SJCRH30 (cell line): Measurements from ENCODE around the gene ING1. TPM values are rescaled to one million over a fixed set of nuclear protein-coding genes. Genes with fewer than 3 reads are reported as not detected.
"Not testable (repeated sequence)": the region's sequence is repeated elsewhere in the genome, so short reads cannot be mapped to it uniquely, and the experiment has no call there.

Experiments
- DNase-seq, 2 experiments: peaks; one replicate each; pipeline ENCODE4 v3.0.0-alpha.2; 2015 to 2020
- H3K27ac ChIP-seq: fragments of 250-450 bp; sonication (Bioruptor Pico); 2 replicates; pipeline ENCODE4 v1.5.1; 2020; ENCODE audit warnings: mild to moderate bottlenecking, moderate library complexity
- H3K27me3 ChIP-seq: fragments of 250-450 bp; sonication (Bioruptor Pico); 2 replicates; pipeline ENCODE4 v1.5.1; 2020; ENCODE audit warnings: mild to moderate bottlenecking, moderate library complexity
- H3K36me3 ChIP-seq: fragments of 250-450 bp; sonication (Bioruptor Pico); 2 replicates; pipeline ENCODE4 v1.5.1; 2020; ENCODE audit warnings: mild to moderate bottlenecking, moderate library complexity
- H3K4me1 ChIP-seq: fragments of 250-450 bp; sonication (Bioruptor Pico); 2 replicates; pipeline ENCODE4 v1.5.1; 2020; ENCODE audit warnings: mild to moderate bottlenecking, moderate library complexity
- H3K4me3 ChIP-seq: fragments of 250-450 bp; sonication (Bioruptor Pico); 2 replicates; pipeline ENCODE4 v1.5.1; 2020; ENCODE audit warnings: mild to moderate bottlenecking, moderate library complexity
- H3K9me3 ChIP-seq: fragments of 250-450 bp; sonication (Bioruptor Pico); replicated peaks from 2 replicates; pipeline ENCODE4 v1.5.1; 2020; ENCODE audit warnings: mild to moderate bottlenecking, moderate library complexity
- total RNA-seq: library from RNA; depleted of rRNA; stranded (reverse); fragments of >200 nt; shearing (Covaris generic); gene quantifications from 2 replicates; pipeline ENCODE4 v1.2.3, GENCODE V29; 2014

The ING1 gene
- total RNA-seq, 1 experiment from 2014 or later, result 12.2 TPM

- not testable (repeated sequence) for H3K9me3 ChIP-seq, H3K27ac ChIP-seq, H3K27me3 ChIP-seq, H3K4me1 ChIP-seq, DNase-seq, H3K4me3 ChIP-seq
- peaks cover 15% of the 10 kb centered on the region for H3K36me3 ChIP-seq
Observed at GRCh38 chr13:110701061-110701460, 12.4 kb upstream of the ING1 start.

DNA sequence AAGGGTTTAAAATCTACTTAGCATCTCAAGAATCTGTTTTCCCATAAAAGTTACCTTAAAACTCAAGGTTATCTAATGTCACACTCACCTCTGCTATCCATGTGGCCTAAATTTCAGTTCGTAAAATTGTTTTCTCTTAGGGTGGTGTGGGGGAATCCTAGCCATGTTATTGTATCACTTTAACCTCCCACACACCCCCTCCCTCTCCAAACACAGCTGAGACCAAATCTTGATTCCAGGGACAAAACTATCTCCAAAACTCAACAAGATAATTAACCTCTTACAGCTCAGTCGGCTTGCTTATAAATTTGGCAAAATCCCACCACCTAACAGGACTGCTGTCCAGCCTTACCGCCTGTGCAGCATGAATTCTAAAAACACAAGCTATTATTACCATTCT, 11.4 kb upstream of the ING1 start:
- H3K27ac ChIP-seq, result no peak overlapping the region
- DNase-seq, result no peak

DNA sequence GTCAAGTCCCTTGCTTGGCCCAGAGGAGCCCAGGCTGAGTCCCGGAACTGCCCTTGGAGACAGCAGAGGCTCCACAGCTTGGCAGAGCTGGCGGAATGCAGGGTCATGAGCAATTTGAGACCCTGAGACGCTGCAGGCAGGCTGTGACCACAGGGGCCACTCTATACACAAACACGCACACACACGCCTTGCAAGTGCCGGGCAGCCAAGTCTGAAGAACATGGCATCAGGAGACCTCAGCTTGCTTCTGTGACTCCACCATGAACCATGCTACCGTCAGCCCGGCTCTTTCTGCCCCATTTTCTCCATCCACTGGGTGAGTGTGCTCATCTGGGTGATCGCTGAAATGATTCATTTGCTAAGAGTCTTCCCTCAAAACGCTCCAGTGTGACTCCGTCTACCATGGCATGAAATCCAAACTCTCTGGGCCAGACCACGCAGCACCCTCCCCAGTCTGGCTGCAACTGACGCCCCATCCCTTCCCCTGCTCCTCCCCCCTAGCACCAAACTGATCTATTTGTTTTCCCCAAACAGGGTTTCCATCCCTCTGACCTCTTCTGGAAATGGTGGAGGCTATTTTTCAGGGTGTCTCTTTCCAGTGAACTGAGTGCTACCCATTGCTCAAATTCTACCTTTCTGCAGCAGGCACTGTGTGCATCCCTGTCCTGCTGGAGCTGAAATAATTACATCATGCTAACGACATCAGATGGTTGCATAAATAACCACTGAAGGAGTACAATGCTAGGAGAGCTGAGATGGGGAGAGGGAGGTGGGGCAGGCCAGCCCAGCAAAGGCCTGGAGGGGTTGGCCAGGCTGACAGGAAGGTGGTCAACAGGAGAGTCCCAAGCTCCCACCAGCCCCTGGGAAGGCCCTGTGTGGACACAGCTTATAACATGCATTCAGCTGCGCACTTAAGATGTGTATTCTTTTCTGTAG, 10.6 kb upstream of the ING1 start:
- no peaks in the 10 kb centered on the region for H3K4me1 ChIP-seq
- no peaks in the 10 kb centered on the region for H3K9me3 ChIP-seq
- H3K27me3 ChIP-seq, result no peaks in the 10 kb centered on the region
- no peak overlapping the region for H3K27ac ChIP-seq
- H3K36me3 ChIP-seq, result peaks cover 10% of the 10 kb centered on the region
- H3K4me3 ChIP-seq, result no peak overlapping the region
- DNase-seq, result no peak

More for the DNA sequence above, 11.4 kb upstream of the ING1 start:
- Histone ChIP-seq H3K36me3 (peaks cover 15% of the 10 kb centered on the region), H3K27me3 (no peaks in the 10 kb centered on the region), H3K4me1 (no peaks in the 10 kb centered on the region), H3K4me3 (no peak overlapping the region), H3K9me3 (no peaks in the 10 kb centered on the region)

DNA sequence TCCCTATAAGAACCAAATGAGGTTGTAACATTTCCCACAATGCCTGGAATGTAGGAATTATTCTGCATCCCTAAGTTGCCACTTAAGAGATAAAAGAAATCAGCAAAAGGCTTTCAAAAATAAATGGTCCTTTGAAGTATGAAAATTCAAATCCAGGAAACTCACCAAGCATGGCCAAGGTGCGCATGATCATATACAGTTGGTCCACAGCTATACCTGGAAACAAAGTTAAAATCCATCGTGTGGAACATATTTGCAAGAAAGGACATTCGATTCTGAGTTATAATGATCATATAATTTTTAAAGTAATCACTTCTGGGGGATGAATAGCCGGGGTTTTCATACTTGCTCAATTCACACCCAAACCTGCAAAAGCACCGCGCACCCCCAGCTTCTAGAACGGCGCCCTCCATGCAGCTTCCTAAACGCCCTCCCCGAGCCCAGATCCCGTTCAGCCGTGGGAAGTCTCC, 8.1 kb upstream of the ING1 start:
- Histone ChIP-seq H3K9me3 (no peaks in the 10 kb centered on the region), H3K36me3 (0 out of 2 replicates have a peak, but pooled peaks cover 2% of the 10 kb centered on the region), H3K4me3 (peak overlapping the region; percentile 66), H3K4me1 (no peaks in the 10 kb centered on the region), H3K27ac (peak overlapping the region; percentile 31; the same call in 1 of the 2 replicates), H3K27me3 (no peaks in the 10 kb centered on the region)
- no peak for DNase-seq

- Histone ChIP-seq H3K4me1 (no peaks in the 10 kb centered on the region), H3K27ac (peak within 1 kb of the TSS; percentile 31; the same call in 1 of the 2 replicates), H3K27me3 (no peaks in the 10 kb centered on the region), H3K4me3 (peak within 1 kb of the TSS; percentile 66), H3K36me3 (no peaks in the 10 kb centered on the region), H3K9me3 (no peaks in the 10 kb centered on the region)
- DNase-seq, result peak; percentile 94 to 96
Observed at GRCh38 chr13:110705826-110706569, 7.5 kb upstream of the ING1 start, which contains the start of gene CARS2. TSS of gene CARS2 (minus strand) at chr13:110706116. CDS start at chr13:110706093, 23 bp downstream.

- H3K27ac ChIP-seq, result peak overlapping the region; percentile 28; the same call in 1 of the 2 replicates
- no peaks in the 10 kb centered on the region for H3K4me1 ChIP-seq
- H3K27me3 ChIP-seq, result no peaks in the 10 kb centered on the region
- H3K4me3 ChIP-seq, result peak overlapping the region; percentile 66
- no peak for DNase-seq
- H3K36me3 ChIP-seq, result no peaks in the 10 kb centered on the region
- no peaks in the 10 kb centered on the region for H3K9me3 ChIP-seq
Observed at GRCh38 chr13:110706570-110707372, 6.7 kb upstream of the ING1 start.

DNA sequence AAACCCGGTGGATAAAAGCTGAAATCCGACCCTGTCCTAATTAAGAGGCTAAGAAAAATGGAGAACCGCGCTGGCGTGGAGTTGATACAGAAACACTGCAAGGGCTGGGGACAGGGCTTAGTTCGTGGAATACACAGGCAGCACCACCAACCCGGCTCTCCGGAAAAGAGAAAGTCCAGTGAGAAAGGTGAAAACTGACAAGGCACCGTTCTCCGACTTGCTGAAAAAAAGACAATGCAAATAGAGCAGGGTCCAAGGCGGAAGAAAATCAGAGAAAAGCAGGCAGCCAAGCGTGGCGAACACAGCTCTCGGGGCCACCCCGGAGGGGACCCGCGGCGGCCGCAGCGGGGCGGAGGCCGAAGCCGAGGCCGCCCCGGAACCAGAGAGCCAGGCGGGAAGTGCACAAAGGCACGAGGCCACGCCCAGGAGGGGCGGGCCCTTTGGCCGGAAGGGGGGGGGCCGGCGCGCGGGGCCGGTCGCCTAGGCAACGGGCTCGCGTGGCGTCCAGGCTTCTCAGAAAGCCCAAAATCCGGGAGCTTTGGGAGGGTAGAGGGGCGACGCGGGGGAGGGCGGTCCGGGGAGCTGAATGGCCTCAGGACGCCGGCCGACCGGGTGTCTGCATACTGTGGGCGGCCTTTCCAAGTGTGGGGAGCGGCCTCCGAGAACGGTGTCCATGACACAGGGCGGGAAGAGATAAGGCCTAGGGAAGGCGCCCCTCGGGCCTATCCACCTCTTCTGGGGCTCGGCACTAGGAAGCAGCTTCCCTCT, 1.2 kb upstream of the ING1 start:
- Histone ChIP-seq H3K27ac (peak overlapping the region; percentile 92), H3K4me1 (no peaks in the 10 kb centered on the region), H3K4me3 (peak overlapping the region; percentile 80), H3K36me3 (no peaks in the 10 kb centered on the region), H3K27me3 (no peaks in the 10 kb centered on the region), H3K9me3 (no peaks in the 10 kb centered on the region)
- DNase-seq, result peak; percentile 85 to 91

- H3K4me3 ChIP-seq, result peak overlapping the region; percentile 80
- peak; percentile 99 for DNase-seq
- H3K9me3 ChIP-seq, result no peaks in the 10 kb centered on the region
- no peaks in the 10 kb centered on the region for H3K27me3 ChIP-seq
- peak overlapping the region; percentile 92 for H3K27ac ChIP-seq
- H3K36me3 ChIP-seq, result no peaks in the 10 kb centered on the region
- no peaks in the 10 kb centered on the region for H3K4me1 ChIP-seq
Observed at GRCh38 chr13:110712849-110713641, 455 bp upstream of the ING1 start.

DNA sequence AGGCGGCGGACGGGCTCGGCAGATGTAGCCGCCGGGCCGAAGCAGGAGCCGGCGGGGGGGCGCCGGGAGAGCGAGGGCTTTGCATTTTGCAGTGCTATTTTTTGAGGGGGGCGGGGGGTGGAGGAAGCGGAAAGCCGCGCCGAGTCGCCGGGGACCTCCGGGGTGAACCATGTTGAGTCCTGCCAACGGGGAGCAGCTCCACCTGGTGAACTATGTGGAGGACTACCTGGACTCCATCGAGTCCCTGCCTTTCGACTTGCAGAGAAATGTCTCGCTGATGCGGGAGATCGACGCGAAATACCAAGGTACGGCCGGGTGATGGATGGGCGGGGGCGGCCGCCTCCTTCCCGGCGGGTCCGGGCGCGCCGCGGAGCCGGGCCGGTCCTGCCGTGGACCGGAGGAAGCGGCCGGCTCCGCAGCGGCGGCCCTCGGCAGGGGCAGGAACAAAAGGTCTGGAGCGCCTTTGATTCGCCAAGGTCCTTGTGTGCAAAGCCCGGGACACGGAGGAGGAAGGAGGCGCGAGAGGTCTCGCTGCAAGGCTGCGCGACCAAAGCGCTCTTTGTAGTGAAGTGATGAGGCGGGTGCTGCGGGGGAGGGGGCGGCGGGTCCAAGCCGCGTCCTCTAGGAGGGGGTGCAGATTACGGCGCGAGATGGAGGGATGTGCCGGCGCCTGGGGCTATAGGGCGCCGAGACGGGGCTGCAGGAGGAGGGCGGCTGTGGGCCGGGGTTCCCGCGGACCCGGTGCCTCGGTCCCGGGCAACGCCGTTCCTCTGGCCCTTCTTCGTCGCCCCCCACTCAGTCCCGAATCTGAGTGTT, 689 bp downstream of the ING1 start:
- no peaks in the 10 kb centered on the region for H3K9me3 ChIP-seq
- H3K27ac ChIP-seq, result peak overlapping the region; percentile 49
- no peaks in the 10 kb centered on the region for H3K36me3 ChIP-seq
- H3K4me1 ChIP-seq, result no peaks in the 10 kb centered on the region
- peak; percentile 41 to 47 for DNase-seq
- H3K27me3 ChIP-seq, result no peaks in the 10 kb centered on the region
- peak overlapping the region; percentile 80 for H3K4me3 ChIP-seq

- H3K36me3 ChIP-seq, result peaks cover 3% of the 10 kb centered on the region; the same call in 1 of the 2 replicates
- no peaks in the 10 kb centered on the region for H3K4me1 ChIP-seq
- peak overlapping the region; percentile 80 for H3K4me3 ChIP-seq
- peak; percentile 45 to 55 for DNase-seq
- H3K27ac ChIP-seq, result peak overlapping the region; percentile 49
- H3K27me3 ChIP-seq, result no peaks in the 10 kb centered on the region
- no peaks in the 10 kb centered on the region for H3K9me3 ChIP-seq
Observed at GRCh38 chr13:110714797-110715394, 1.4 kb downstream of the ING1 start.

DNA sequence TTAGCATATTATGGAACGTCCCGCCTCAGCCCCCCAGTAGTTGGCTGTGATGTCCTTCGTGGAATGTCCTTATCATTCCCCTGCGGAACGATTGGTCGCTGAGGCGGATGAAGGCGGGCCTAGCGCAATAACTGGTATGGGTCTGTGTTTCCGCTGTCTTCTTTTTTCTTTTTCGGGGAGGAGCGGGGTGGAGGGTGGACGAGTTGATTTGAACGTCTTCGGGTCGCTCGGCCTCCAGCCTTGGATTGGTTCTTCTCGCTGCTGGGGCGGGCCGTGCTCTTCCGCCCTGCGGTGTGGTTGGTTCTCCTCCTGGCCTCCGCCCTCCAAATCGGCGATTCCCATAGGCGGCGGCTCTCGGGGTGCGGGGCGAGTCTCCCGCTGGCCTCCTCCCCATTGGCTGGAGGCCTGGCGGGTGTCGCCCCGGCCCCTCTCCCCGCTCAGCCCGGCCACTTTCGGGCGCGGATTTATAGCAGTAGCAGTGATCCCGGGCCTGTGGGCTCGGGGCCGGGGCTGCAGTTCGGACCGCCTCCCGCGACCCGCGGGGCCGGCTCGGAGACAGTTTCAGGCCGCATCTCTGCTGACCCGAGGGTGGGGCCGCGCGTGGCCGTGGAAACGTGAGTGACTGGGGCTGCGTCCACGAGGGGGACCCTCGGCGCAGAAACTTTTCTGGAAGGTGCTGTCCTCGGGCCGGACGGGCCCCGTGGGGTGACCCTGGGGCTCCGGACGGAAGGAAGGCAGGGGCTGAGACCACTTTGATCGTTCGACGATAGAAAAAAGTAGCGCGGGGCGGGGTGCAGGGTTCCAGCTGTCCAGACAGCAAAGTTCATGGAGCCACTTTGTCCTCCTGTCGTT, 2.1 kb downstream of the ING1 start:
- peak overlapping the region; percentile 87 for H3K4me3 ChIP-seq

More for the DNA sequence above, 2.1 kb downstream of the ING1 start:
- peak overlapping the region; percentile 63 for H3K27ac ChIP-seq
- DNase-seq, result peak; percentile 97 to 99
- H3K4me1 ChIP-seq, result no peaks in the 10 kb centered on the region
- H3K27me3 ChIP-seq, result no peaks in the 10 kb centered on the region
- H3K36me3 ChIP-seq, result peaks cover 8% of the 10 kb centered on the region
- no peaks in the 10 kb centered on the region for H3K9me3 ChIP-seq
